HL-60 (cell line): ENCODE results near the gene SMAP2.

ENCODE experiments used
- DNase-seq, 2 experiments: peaks; one replicate each; pipeline ENCODE4 v3.0.0-alpha.2; 2010 to 2020; ENCODE audit warnings: low read depth in 1 of 2, low spot score in 1 of 2
- H3K27ac ChIP-seq: fragments of 250-450 bp; sonication (Bioruptor Pico); replicated peaks from 2 replicates; pipeline ENCODE4 v1.5.1; 2020; ENCODE audit warnings: mild to moderate bottlenecking, moderate library complexity
- H3K27me3 ChIP-seq: fragments of 250-450 bp; sonication (Bioruptor Pico); 2 replicates; pipeline ENCODE4 v1.5.1; 2021; ENCODE audit warnings: mild to moderate bottlenecking, moderate library complexity; ENCODE audit not compliant: insufficient read depth, poor library complexity, severe bottlenecking
- H3K4me3 ChIP-seq: replicated peaks from 2 replicates; pipeline ENCODE4 v1.5.1; 2011; ENCODE audit warnings: mild to moderate bottlenecking, control low read depth, low read length; ENCODE audit not compliant: insufficient read depth
- CTCF ChIP-seq: IDR thresholded peaks from one replicate; pipeline ENCODE4 v1.5.1; 2011; ENCODE audit warnings: low read length, control low read depth, inconsistent platforms; ENCODE audit not compliant: insufficient read depth
- GABPA ChIP-seq: IDR thresholded peaks from 2 replicates; pipeline ENCODE4 v1.6.1; 2012; ENCODE audit warnings: low read depth
- POLR2AphosphoS5 ChIP-seq: IDR thresholded peaks from 2 replicates; pipeline ENCODE4 v1.6.1; 2012; ENCODE audit warnings: low read depth
- REST ChIP-seq: IDR thresholded peaks from 2 replicates; pipeline ENCODE4 v1.6.1; 2012; ENCODE audit warnings: low read depth; ENCODE audit not compliant: insufficient replicate concordance
- SPI1 ChIP-seq: IDR thresholded peaks from 2 replicates; pipeline ENCODE4 v1.6.1; 2012; ENCODE audit warnings: low read depth, mild to moderate bottlenecking, borderline replicate concordance

The SMAP2 gene

DNA sequence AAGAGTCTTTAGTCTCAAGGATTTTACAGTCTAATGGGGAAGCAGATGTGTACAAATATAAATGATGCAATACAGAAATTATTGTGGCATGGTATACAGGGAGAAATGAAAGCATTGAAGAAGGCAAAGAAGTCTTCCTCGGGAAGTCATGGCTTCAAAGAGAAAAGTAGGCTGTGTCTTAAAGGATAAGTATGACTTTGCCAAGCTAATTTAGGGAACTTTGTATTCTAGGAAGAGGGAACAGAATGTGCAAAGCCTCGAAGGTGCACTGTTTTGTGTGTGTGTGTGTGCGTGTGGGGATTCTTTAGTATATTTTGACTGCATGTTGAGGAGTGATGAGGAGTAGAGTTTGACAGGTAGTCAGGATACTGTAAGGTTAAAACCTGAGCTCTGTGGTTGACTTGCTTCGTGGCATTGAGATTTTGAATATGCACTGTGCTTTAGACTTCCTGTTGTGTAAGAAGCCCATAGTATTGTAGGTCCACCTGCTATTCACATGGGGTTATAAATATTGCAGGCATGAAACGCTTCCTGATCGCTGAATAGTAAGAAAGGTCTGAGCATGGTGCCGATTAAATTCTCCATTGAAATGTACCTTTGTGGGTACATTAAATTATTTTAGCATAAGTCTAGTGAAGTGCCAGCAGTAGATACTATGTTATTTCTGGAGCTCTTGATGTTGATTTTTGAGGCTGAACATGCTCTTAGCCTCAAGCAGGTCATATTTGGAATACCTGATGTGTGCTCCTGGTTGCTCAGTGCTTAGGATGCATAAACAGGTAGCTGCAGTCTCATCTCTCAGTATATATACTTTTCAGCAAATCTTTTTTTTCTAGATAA, 8.0 kb downstream of the SMAP2 start:
- no peak for TF ChIP-seq CTCF
- TF ChIP-seq POLR2AphosphoS5: no peak
- TF ChIP-seq REST: no peak
- TF ChIP-seq SPI1: no peak; the same call in 1 of the 2 replicates
- TF ChIP-seq GABPA: no peak
- Histone ChIP-seq H3K27ac (peak overlapping the region; percentile 51), H3K4me3 (peak overlapping the region; percentile 8), H3K27me3 (no peaks in the 10 kb centered on the region)
- DNase-seq: peak in 1 of 2 experiments; percentile 34

GRCh38 chr1:40382108-40382460, 8.6 kb downstream of the SMAP2 start:
- no peak for TF ChIP-seq CTCF
- TF ChIP-seq REST: no peak
- TF ChIP-seq POLR2AphosphoS5: no peak
- no peak for TF ChIP-seq SPI1
- TF ChIP-seq GABPA: no peak
- Histone ChIP-seq H3K4me3 (no peak overlapping the region), H3K27ac (no peak overlapping the region), H3K27me3 (no peaks in the 10 kb centered on the region)
- no peak for DNase-seq

- Histone ChIP-seq H3K27me3 (no peaks in the 10 kb centered on the region), H3K27ac (no peak overlapping the region; the same call in 1 of the 2 replicates), H3K4me3 (no peak overlapping the region)
- no peak for TF ChIP-seq POLR2AphosphoS5
- no peak for TF ChIP-seq CTCF
- no peak for TF ChIP-seq GABPA
- DNase-seq: no peak
Observed at GRCh38 chr1:40382601-40383000, 9.1 kb downstream of the SMAP2 start.

GRCh38 chr1:40383095-40383487, 9.6 kb downstream of the SMAP2 start:
- Histone ChIP-seq H3K27me3 (no peaks in the 10 kb centered on the region), H3K4me3 (no peak overlapping the region), H3K27ac (peak overlapping the region; percentile 81)
- no peak for DNase-seq
- TF ChIP-seq GABPA (no peak), SPI1 (no peak), CTCF (no peak), REST (no peak), POLR2AphosphoS5 (no peak)
